Measurements from ENCODE around the gene FLCN. TPM values are rescaled to one million over a fixed set of nuclear protein-coding genes. Genes with fewer than 3 reads are reported as not detected.
"Not testable (repeated sequence)": the region's sequence is repeated elsewhere in the genome, so short reads cannot be mapped to it uniquely, and the experiment has no call there.

The FLCN gene, protein sequence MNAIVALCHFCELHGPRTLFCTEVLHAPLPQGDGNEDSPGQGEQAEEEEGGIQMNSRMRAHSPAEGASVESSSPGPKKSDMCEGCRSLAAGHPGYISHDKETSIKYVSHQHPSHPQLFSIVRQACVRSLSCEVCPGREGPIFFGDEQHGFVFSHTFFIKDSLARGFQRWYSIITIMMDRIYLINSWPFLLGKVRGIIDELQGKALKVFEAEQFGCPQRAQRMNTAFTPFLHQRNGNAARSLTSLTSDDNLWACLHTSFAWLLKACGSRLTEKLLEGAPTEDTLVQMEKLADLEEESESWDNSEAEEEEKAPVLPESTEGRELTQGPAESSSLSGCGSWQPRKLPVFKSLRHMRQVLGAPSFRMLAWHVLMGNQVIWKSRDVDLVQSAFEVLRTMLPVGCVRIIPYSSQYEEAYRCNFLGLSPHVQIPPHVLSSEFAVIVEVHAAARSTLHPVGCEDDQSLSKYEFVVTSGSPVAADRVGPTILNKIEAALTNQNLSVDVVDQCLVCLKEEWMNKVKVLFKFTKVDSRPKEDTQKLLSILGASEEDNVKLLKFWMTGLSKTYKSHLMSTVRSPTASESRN
- total RNA-seq (10 to 100 TPM; 63.9 to 70.6 TPM), polyA plus RNA-seq (1 to 10 TPM; 3.1 to 4.9 (median 4.8) TPM), total RNA-seq (19.6 to 64.0 (median 34.0) reads per million in 6 experiments)

DNA sequence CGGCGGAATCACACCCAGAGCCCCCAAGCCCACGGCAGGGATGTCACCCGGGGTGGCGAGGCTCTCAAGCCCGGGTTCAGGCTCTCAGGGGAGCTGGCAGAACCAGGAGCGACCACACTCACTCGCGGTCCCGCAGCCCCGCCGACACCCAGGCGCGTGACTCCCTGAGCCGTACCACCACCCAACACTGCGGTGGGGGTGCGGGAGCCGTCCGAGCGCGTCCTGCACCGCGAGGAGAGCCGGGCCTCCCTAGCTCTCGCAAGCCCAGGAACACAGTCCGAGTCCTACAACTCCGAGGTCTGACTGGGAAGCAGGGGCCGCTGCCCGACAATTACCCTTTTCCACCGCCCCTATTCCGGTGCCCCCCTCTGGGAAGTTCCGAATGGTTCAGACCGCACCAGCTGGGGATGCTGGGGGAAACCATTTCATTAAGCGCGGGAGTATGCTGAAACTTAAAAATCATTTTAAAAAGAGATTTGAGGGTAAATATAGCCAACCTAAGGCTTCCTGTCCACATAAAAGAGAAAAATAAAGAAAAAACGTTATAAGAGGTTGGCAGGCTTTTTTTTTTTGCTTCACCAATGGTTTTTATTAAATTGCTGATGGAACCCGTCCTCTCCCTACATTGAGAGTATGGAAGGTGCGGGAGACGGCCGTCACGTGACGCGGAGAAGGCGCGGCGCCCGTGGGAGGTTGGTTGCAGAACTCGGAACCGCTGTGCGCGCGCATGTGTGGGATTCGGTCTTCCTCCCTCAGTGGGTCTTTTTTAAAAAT lies at the start of gene FLCN:
Gene FLCN, minus strand, starts transcription at position 143 of the 774 bp plus-strand sequence. CDS start 9,031 bp downstream, outside the sequence.
- H3K36me3 Mint-ChIP-seq, result peaks cover 0 to 6% (median 0%) of the 10 kb centered on the region in 3 donors
- H3K27ac Mint-ChIP-seq, result peak within 1 kb of the TSS; percentile 98 to 100 (median 99)
- DNase-seq (peak; percentile 83 to 99 (median 88)), ATAC-seq (peak; percentile 94)
- H3K4me3 Mint-ChIP-seq, result peak within 1 kb of the TSS; percentile 91 to 98 (median 96)
- POLR2A ChIA-PET, result interaction anchor here (0.5 to 3.5 kb wide), 17 partner anchors 9 to 916 kb away, joined by 3 to 33 read pairs (median 3); partner anchors contain the start of genes COPS3 and PLD6
- peaks cover 19 to 38% (median 30%) of the 10 kb centered on the region in 4 donors for H3K4me1 Mint-ChIP-seq
- no peaks in the 10 kb centered on the region for H3K9me3 Mint-ChIP-seq
- no peaks in the 10 kb centered on the region for H3K27me3 Mint-ChIP-seq

- DNase-seq (no peak), ATAC-seq (no peak)
- POLR2A ChIA-PET, result interaction anchor here (0.7 kb wide), 1 partner anchor 99 kb away, joined by 3 read pairs; no protein-coding TSS in a partner anchor
- peaks cover 7 to 14% (median 10%) of the 10 kb centered on the region in 4 donors for H3K4me1 Mint-ChIP-seq
- H3K36me3 Mint-ChIP-seq, result no peaks in the 10 kb centered on the region
- no peaks in the 10 kb centered on the region for H3K9me3 Mint-ChIP-seq
- no peak overlapping the region for H3K27ac Mint-ChIP-seq
- H3K4me3 Mint-ChIP-seq, result no peak overlapping the region
- H3K27me3 Mint-ChIP-seq, result no peaks in the 10 kb centered on the region
These were observed 49.0 kb upstream of the FLCN start for GRCh38 chr17:17285951-17286350.

GRCh38 chr17:17280613-17281549 lies 43.9 kb upstream of the FLCN start, which contains the start of gene COPS3:
COPS3 (minus strand) TSS chr17:17281246; CDS start chr17:17281186, 60 bp downstream.
- POLR2A ChIA-PET, result interaction anchor here (0.6 to 2.8 kb wide), 12 partner anchors 9 to 171 kb away, joined by 3 to 11 read pairs (median 4); partner anchors contain the start of gene FLCN
- no peaks in the 10 kb centered on the region for H3K27me3 Mint-ChIP-seq
- peak within 1 kb of the TSS; percentile 92 to 99 (median 96) for H3K27ac Mint-ChIP-seq
- peaks cover 0 to 19% (median 0%) of the 10 kb centered on the region in 3 donors for H3K36me3 Mint-ChIP-seq
- H3K4me1 Mint-ChIP-seq, result peaks cover 14 to 51% (median 43%) of the 10 kb centered on the region in 4 donors
- DNase-seq (peak; percentile 94 to 99 (median 97)), ATAC-seq (peak; percentile 89 to 92)
- H3K4me3 Mint-ChIP-seq, result peak within 1 kb of the TSS; percentile 87 to 98 (median 92)
- H3K9me3 Mint-ChIP-seq, result no peaks in the 10 kb centered on the region

DNA sequence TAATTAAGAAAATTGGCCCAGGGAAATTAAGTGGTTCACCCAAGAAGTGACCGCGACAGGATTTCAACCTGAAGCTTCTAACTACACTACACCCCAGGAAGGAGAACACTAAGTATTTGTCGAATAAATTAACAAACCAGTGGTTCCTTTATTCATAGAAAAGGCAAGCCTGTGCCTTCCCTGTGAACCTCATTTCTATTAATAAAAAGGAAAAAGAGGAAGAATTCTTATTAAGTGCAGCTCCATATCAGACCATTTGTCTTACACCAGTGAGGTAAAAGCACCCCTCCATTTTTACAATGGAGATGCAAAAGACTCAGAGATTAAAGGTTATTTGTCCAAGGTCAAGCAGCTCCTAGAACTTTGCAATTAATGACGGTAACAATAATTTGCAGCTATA lies 42.3 kb upstream of the FLCN start:
- POLR2A ChIA-PET, result interaction anchor here (0.7 to 2.8 kb wide), 3 partner anchors 25 to 120 kb away, joined by 3 to 11 read pairs (median 3); no protein-coding TSS in a partner anchor
- H3K36me3 Mint-ChIP-seq, result peaks cover 0 to 30% (median 2%) of the 10 kb centered on the region in 3 donors
- DNase-seq (no peak), ATAC-seq (no peak)
- H3K4me3 Mint-ChIP-seq, result peak overlapping the region; percentile 87 to 98 (median 92)
- H3K27me3 Mint-ChIP-seq, result no peaks in the 10 kb centered on the region
- peaks cover 16 to 54% (median 45%) of the 10 kb centered on the region in 4 donors for H3K4me1 Mint-ChIP-seq
- H3K9me3 Mint-ChIP-seq, result no peaks in the 10 kb centered on the region
- peak overlapping the region in 7 of 10 donors; percentile 27 to 68 (median 65) for H3K27ac Mint-ChIP-seq

DNA sequence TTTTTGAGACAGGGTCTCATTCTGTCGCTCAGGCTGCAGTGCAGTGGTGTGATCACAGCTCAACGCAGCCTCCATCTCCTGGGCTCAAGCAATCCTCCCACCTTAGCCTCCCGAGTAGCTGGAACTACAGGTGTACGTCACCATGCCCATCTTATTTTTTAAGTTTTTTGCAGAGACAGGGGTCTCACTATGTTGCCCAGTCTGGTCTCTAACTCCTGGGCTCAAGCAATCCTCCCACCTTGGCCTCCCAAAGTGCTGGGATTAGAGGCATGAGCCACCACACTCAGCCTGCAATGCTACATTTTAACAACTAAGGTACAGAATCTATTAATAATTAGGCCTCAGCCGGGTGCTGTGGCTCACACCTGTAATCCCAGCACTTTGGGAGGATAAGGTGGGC lies 40.5 kb upstream of the FLCN start:
- peaks cover 0 to 49% (median 2%) of the 10 kb centered on the region in 3 donors for H3K36me3 Mint-ChIP-seq
- DNase-seq, POLR2A ChIA-PET, H3K9me3 Mint-ChIP-seq, ATAC-seq, H3K4me3 Mint-ChIP-seq, H3K27me3 Mint-ChIP-seq: not testable (repeated sequence)
- H3K27ac Mint-ChIP-seq, result peak overlapping the region in 8 of 10 donors; percentile 11 to 89 (median 36)
- H3K4me1 Mint-ChIP-seq, result peaks cover 18 to 56% (median 45%) of the 10 kb centered on the region in 4 donors

GRCh38 chr17:17275971-17276370 lies 39.0 kb upstream of the FLCN start:
- Mint-ChIP-seq H3K9me3 (no peaks in the 10 kb centered on the region), H3K36me3 (peaks cover 0 to 62% (median 2%) of the 10 kb centered on the region in 3 donors), H3K4me1 (peaks cover 11 to 46% (median 33%) of the 10 kb centered on the region in 4 donors), H3K27me3 (no peaks in the 10 kb centered on the region), H3K4me3 (no peak overlapping the region), H3K27ac (peak overlapping the region in 1 of 10 donors; percentile 56)
- POLR2A ChIA-PET, result no interaction called here
- ATAC-seq (no peak), DNase-seq (no peak)

GRCh38 chr17:17269926-17270773 lies 33.2 kb upstream of the FLCN start:
- POLR2A ChIA-PET, result no interaction called here
- Mint-ChIP-seq H3K27ac (peak overlapping the region in 2 of 10 donors; percentile 5 to 61), H3K36me3 (peaks cover 0 to 94% (median 16%) of the 10 kb centered on the region in 3 donors), H3K4me1 (peaks cover 0 to 7% (median 4%) of the 10 kb centered on the region in 4 donors), H3K9me3 (no peaks in the 10 kb centered on the region), H3K4me3 (no peak overlapping the region), H3K27me3 (no peaks in the 10 kb centered on the region)
- DNase-seq (peak in 2 of 10 donors; percentile 20 to 21), ATAC-seq (no peak)

DNA sequence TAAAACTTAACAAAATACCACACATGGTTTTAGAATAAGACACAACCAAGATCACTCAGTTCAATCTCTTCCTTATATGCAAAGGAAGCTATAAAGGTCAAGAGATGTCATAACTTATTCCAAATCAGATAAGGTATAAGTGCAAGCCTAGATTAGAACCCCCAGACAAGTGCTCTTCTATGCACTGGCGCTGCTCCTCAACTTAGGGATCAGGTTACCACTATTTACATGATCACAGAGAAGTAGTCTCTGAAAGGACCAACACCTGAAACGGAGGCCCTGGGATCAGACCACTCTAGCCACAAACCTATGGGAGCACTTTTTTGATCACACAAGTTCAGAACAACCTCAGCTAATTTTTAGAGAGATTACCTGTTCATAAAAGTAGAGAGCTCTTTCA lies 27.5 kb upstream of the FLCN start:
- peaks cover 0 to 89% (median 22%) of the 10 kb centered on the region in 3 donors for H3K36me3 Mint-ChIP-seq
- no peaks in the 10 kb centered on the region for H3K27me3 Mint-ChIP-seq
- no peak overlapping the region for H3K4me3 Mint-ChIP-seq
- ATAC-seq (no peak), DNase-seq (no peak)
- POLR2A ChIA-PET, result no interaction called here
- H3K9me3 Mint-ChIP-seq, result no peaks in the 10 kb centered on the region
- H3K27ac Mint-ChIP-seq, result no peak overlapping the region
- H3K4me1 Mint-ChIP-seq, result peaks cover 0 to 2% (median 0%) of the 10 kb centered on the region in 4 donors

DNA sequence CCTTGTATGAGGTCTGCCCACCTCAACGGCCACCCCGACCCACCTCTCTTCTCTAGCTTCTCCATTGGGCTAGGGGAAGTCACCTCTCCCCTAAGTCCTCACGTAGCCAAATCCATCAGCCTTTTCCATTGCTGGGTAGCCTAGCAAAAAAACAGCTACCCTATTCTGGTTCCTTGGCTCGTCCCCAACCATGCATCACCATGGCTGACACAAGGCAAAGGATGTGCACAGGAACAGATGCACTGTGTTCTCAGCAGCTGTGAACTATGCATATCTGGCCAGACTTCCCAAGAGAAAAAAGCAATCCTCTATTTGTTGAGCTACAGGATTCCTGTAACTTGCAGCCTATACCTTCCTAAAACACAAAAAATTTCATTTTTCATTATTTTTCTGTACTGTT lies 22.0 kb upstream of the FLCN start:
- POLR2A ChIA-PET, result interaction anchor here (1.4 kb wide), 1 partner anchor 21 kb away, joined by 4 read pairs; no protein-coding TSS in a partner anchor
- H3K9me3 Mint-ChIP-seq, result no peaks in the 10 kb centered on the region
- peaks cover 0 to 89% (median 20%) of the 10 kb centered on the region in 3 donors for H3K36me3 Mint-ChIP-seq
- peaks cover 0 to 1% (median 0%) of the 10 kb centered on the region in 4 donors for H3K4me1 Mint-ChIP-seq
- ATAC-seq, result no peak
- no peak overlapping the region for H3K4me3 Mint-ChIP-seq
- H3K27ac Mint-ChIP-seq, result peak overlapping the region in 1 of 10 donors; percentile 47
- H3K27me3 Mint-ChIP-seq, result no peaks in the 10 kb centered on the region
- no peak for DNase-seq

- no peak for ATAC-seq
- Mint-ChIP-seq H3K4me3 (no peak overlapping the region), H3K27ac (peak overlapping the region in 2 of 10 donors; percentile 22 to 40), H3K27me3 (no peaks in the 10 kb centered on the region), H3K36me3 (peaks cover 0 to 90% (median 23%) of the 10 kb centered on the region in 3 donors), H3K4me1 (peaks cover 0 to 6% (median 4%) of the 10 kb centered on the region in 4 donors), H3K9me3 (no peaks in the 10 kb centered on the region)
- POLR2A ChIA-PET, result no interaction called here
- no peak for DNase-seq
These were observed 21.0 kb upstream of the FLCN start for GRCh38 chr17:17258011-17258410.
